Vagina (tissue), 2 donors: ENCODE results near the gene MAPKBP1.

Experiments
- POLR2A ChIP-seq, 2 donors: fragments of 450-650 bp; IDR thresholded peaks; one replicate each; pipeline ENCODE4 v1.6.1; 2017; ENCODE audit warnings: antibody characterized with exemption in 2 of 2, mild to moderate bottlenecking in 2 of 2, moderate library complexity in 2 of 2
- POLR2AphosphoS5 ChIP-seq, 2 donors: sonication (generic); formaldehyde crosslinking; IDR thresholded peaks; one replicate each; pipeline ENCODE4 v1.9.0; 2017; ENCODE audit warnings: antibody characterized with exemption in 2 of 2, mild to moderate bottlenecking in 2 of 2, low read depth in 1 of 2; ENCODE audit not compliant: insufficient read depth in 1 of 2
- TF ChIP-seq, protein P1 (sequence below), 3 experiments: fragments of 450-650 bp in 2 of 3; fragments of 200-600 bp in 1 of 3; sonication (generic) in 1 of 3; IDR thresholded peaks; one replicate each; pipeline ENCODE4 v1.5.1; 2017 to 2019; ENCODE audit warnings: antibody characterized with exemption in 3 of 3, mild to moderate bottlenecking in 2 of 3, moderate library complexity in 2 of 3

DNA sequence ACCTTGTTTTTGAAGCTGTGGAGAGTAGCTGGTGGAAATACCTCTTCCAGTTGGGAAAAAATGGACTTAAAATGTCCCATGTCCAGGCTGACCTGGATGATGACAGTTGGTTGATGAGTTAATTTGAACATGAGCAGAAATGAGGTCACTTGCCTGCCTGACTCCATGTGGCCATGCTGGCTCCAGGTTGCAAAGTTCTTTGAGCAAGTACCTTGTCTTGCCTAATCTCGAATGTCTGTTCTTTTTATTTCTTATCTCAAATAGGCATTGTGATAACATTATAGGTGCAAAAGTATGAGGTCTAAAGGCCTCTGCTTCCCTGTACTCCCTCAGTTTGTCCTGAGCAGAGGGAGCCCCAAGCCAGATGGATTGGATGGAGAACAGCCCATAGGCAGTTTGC is 9.0 kb downstream of the MAPKBP1 start:
- TF ChIP-seq, protein P1, sequence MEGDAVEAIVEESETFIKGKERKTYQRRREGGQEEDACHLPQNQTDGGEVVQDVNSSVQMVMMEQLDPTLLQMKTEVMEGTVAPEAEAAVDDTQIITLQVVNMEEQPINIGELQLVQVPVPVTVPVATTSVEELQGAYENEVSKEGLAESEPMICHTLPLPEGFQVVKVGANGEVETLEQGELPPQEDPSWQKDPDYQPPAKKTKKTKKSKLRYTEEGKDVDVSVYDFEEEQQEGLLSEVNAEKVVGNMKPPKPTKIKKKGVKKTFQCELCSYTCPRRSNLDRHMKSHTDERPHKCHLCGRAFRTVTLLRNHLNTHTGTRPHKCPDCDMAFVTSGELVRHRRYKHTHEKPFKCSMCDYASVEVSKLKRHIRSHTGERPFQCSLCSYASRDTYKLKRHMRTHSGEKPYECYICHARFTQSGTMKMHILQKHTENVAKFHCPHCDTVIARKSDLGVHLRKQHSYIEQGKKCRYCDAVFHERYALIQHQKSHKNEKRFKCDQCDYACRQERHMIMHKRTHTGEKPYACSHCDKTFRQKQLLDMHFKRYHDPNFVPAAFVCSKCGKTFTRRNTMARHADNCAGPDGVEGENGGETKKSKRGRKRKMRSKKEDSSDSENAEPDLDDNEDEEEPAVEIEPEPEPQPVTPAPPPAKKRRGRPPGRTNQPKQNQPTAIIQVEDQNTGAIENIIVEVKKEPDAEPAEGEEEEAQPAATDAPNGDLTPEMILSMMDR (IDR thresholded peaks at IDR 0.05): no peak
- TF ChIP-seq POLR2A (IDR thresholded peaks at IDR 0.05) (no peak), POLR2AphosphoS5 (IDR thresholded peaks at IDR 0.05; ENCODE audit: insufficient read depth in 1 of 2, low read depth in 1 of 2) (no peak)
